Kidney glomerular epithelial cell (primary cell): ENCODE measurements around the gene C1orf105.

Experiments
- DNase-seq: peaks from one replicate; lab custom pipeline; 2025; lab: John Stamatoyannopoulos, UW

Gene C1orf105

DNA sequence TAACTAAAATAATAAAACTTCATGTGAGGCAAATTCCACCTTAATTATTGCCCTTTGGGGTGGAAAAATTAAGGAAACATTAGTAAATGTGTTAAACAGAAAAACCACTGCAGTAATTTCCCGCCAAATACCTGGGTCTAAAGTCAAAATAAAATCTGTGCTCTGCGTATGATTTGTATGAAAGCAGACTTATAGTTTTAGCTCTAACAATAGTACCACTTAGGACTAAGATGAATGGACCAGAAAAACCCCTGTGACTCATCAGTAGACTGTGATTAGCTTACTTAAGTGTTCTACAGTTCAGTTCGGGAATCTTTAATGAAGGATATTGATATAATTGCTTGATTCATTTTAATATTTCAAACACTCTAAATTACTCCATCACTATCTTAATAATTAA, 23.3 kb upstream of the C1orf105 start:
- DNase-seq = peak; percentile 34

DNA sequence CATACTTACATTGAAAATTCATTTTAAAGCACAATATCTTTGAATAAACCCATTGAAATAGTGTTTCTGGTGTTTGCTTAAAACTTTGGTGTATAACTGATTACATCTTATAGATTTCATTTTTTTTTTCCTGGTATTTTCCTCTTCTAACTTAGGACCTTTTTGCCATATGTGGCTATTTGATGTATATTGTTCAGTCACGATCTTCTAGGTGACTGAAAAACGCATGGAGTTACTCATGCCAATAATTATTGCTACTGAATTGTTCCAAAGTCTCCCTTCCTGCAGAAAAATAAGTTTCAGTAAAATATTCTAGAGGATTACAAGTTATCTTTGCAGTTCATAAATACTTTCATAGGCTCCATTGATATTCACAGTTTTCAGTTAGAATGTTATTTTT, 22.9 kb upstream of the C1orf105 start:
- DNase-seq = no peak

DNA sequence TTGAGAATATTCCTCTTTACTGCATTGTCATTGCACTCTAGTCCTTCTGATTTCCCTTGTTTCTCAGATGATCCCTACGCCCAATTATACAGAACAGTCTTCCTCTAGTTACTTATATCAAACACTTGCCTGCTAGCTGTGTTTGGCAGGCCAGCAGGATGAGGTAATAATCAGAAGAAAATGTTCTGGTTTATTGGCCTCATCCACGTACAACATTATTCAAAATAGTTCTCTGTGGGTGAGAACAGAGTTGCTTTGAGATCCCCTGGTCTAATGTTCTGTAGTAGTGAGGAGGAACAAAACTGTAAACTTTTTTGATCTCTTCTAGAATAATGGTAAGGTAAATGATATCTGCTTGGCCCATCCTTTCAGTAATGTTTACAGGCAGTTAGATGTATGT, 22.3 kb upstream of the C1orf105 start:
- no peak for DNase-seq

DNA sequence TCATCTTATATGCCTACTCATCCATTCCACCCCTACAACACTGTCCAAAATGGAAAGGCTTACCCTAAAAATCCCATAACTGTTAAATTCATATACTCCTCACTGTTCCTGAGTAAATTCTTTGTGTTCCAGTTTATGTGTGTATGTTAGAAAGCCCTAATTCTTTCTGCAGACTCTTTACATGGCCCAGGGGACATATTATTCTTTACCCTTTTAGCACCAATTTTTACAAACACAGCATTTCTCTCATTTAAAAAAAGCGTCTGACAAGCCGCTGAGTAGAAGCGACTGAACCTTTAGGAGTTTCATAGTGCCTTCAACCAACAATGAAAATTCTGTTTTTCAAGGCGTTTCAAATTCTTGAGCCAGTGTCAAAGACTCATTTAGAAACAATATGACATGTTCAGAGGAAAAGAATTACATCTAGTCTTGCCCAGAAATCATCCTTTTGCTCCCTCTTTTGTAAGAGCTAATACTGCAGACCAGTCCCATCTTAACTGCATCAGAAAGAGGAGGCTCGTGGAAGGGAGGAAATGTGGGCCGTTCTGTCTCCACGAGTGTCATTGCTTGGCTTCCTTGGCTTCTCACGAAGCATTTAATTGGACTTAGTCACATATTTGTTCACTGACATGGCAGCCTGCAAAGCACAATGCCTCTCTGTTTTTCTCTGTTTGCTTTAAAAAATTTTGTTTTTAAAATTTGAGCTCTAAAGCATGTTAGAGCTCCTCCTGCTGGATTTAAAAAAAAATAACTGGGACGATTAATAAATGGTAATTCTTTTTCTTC, 21.3 kb upstream of the C1orf105 start:
- DNase-seq = peak; percentile 91

DNA sequence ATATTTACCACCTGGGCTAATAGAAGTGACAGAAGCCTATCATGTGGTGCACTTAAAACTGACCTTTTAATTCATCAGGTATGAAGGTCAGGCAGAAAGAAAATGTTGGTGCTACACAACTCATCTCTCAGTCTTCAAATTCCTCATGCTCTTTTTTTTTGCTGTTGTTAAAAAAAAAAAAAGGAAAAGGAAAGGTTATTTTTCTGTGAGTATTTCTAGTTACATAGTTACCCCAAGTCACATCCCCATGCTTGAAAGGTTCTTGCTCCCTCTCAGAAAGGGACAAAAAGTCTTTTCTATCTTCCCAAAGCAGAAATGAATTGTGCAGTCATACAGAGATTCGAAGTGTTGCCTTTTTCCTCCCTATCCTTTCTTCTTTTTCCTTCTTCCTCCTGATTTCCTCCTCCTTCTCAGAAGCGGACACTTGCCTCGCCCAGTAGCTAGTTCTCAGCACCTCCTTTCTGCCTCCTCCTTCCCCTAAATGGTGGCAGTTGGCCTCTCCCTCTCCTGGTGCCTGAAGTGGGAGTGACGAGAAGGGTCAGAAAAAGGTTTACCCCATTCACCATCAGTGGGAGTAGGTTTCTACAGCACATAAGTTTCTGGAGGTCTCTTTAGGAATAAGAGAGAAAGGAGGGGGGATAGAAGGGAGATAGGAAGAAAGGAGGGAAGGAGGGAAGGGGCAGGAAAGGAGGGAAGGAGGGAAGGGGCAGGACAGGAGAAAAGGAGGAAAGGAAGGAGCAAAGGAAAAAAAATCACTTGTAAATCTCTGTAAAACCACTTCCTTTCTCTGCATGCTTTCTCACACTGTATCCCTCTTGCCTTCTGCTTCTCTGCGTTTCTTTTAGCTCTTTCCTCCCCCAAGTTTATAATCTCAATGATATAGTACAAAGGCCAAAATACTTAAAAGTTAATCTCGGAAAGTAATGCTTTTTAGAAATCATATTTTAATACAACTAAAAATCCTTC, 20.4 kb upstream of the C1orf105 start:
- DNase-seq = no peak

DNA sequence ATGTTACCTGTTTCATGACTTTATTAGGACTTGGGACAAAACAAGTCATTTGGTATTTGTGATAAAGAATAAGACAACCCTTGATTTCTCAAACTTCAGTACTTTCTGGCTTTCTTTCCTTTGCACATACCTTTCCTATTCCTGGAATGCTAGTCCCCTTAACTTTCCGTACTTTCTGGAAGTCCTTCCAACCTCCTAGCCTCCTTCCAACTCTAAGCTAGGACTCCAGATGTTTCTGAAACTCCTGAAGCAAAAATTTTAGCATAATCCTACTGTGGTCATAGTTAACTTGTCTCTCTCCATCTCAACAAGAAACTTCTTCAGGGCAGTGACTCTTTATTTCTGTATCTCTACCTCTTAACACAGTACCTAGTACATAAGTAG, 19.8 kb upstream of the C1orf105 start:
- DNase-seq = no peak

DNA sequence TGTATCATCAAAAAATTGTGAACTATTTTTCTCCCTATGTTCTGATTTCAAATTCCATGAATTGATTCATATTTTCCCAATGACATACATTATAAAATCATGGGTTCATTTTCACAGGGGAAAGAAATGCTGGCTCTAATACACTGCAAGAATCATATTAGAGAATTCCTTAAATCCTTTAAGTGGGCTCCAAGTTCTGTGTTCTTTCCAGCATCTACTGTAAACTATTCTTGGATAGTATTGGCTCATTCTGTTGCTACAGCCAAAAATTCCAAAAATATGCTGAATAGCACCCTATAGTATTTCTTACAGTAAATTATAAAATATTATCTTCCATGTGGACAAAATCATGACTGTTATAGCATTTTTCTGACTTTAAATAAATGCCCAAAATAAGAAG, 19.0 kb upstream of the C1orf105 start:
- no peak for DNase-seq

DNA sequence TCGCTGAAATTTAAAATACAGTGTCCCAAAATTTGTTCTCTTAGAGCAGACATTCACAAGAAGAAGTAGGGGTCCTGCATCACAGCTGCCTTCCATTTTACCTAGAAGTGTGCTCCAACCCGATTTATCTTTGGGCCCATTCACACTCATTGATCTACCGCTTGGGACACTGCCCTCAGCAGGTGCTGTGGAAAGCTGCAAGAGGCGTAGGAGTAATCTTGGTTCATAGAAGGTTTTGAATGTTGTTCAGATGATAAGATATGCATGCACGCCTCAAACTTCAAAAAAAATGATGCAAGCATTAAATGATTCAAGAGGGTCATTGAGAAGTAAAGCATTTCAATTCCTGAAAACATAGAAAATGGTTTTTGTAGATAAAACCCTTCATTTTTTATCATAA, 18.6 kb upstream of the C1orf105 start:
- no peak for DNase-seq

DNA sequence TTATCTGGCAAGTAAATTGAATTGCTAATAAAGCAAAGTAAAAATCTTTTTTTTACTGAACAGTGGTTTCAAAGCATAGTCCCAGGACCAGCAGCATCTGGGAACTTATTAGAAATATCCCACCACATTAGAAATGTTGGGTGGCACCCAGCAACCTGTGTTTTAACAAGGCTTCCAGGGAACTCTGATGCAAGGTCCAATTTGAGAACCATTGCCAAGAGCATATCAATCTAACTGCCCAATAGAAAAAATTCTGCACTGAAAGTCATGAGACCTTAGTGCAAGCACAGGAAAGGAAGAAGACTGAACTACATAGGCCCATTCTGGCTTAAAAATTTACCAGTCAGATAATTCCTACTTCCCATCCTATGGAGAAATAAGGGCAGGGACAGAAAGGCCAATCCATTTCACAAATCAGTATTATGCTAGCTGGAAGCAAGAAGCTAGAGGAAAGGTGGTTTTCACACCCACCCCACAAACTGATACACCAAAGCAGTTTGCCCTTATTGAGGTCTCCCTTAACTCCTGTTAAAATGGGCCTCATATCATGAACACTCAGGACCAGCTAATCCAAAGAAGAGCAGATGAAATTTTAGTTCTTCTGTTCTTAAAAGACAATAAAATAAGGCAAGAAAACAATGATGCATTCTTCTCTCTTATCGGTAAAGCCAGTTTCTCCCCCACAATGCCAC, 17.5 kb upstream of the C1orf105 start:
- no peak for DNase-seq

DNA sequence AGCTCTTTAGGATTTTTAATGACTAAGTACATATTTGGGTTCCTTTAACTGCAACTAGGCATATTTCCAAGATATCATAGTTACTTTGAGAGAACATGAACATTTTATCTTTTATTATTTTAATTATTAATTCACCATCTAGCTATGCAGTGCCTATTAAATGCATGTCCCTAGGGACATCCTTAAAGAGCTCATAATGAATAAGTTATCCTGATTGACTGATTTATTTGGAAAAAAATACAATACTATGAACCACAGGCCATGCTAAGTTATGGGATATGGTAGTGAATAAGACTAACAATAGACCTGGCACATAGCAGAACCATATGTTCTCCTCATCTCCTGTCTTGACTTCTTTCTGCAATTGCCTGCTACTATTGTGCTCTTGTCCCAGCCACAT, 16.4 kb upstream of the C1orf105 start:
- DNase-seq = no peak

DNA sequence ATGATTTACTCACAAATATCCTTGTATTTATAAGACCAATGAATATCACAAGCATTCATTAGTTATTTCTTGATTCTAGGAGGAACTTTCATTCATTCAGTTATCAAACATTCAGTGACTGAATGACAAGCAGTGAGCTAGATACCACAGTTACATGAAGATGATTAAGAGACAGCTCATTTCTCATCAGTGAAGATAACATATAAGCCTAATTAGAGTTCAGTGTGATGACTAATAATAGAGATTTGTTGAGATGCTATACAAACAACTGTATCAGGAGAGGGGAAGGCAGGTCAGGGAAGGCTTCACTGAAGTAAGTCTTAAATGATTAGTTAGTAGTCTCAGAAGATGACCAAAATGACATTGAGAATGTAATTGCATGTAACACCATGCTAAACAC, 14.6 kb upstream of the C1orf105 start:
- DNase-seq = no peak

DNA sequence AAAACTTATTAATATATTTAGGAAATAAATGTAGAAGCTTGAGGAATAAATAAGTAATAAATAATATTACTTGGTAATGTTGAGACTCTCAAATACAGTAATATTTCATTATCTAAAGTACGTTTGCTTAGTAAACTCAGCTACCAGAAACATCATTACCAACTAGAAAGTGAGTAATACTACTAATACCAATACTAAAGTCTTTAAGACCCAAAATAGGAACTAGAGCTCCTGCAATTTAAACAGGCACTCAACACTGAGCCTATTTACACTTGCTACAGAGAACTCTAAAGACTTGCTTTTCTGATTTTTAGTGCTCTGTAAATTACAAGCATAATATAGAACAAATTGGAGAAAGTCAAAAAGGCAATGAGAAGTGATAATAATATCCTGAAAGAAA, 13.5 kb upstream of the C1orf105 start:
- DNase-seq = no peak

DNA sequence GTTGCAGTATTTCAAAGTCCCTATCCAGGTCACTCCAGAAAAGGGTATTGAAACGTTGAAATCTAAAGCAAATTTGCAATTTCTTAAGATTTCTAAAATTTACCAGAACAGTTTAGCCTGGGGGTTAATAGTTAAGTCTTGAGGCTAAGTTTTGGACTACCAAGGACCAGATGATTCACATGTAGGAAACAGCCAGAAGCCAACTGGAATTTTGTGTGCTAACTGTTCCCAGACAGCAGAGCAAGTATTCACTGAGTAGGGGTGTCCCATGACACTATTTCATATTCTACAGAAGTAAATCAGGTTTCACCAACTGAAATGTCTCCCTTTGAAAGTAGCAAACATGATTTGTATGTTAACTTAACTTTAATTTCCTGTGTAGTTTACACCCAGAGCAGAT, 11.5 kb upstream of the C1orf105 start:
- DNase-seq = no peak

DNA sequence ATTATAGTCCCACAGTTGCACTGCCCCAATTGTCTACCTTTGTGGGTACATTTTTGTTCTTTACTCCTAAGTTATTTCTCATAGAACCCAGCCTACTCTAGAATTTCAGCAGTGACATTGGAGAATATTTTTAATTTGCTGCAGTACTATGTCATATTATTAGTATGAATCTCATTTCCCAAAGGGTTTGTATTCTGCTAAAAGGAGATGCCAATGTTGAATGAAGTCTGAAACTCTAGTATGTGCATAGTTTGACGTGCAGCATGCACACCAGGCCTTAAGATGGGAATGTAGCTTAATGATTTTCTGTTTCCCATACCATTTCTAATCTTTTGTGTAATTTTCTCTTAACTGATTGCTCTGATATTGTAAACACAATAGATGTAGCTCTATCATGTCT, 10.5 kb upstream of the C1orf105 start:
- no peak for DNase-seq

DNA sequence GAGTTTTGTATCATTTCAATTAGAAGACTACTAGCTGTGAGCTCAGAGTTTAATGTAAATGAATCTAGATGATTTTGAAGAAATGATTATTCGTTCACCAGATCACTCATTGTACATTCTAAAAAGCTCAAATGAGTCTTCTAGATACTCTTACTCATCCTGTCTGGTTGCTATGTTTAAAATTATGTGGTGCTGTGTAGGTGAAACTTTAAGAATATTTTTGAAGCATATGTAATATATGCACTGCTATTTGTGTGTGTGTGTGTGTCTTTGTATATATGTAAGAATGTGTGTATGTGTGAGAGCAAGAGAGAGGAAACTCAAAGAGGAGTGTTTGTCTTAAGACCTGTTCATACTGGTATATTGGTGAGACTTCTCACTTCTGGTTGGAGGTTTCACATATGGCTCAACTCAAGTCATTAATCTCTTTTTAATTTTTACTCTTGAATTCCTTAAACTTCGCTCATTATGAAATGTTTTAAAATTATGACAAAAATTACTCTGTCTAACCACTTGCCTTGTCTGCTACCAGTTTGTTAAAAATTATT, 8.6 kb upstream of the C1orf105 start:
- no peak for DNase-seq

DNA sequence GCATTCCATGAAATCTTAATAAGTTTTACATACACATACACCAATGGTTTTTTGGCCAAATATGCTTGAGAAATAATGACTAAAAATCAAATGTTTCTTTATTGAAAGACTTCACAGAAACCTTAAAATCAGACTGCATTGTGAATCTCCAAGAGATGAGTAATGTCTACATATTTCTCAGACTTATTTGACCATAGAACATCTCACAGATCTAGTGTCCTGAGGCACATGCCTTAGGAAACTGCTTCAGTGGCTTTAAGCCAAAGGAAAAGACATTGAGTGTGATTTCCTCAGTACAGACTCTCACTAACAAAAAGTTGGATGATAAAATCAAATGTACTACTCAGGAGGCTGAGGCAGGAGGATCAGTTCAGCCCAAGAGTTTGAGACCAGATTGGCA, 6.2 kb upstream of the C1orf105 start:
- peak; percentile 26 for DNase-seq

DNA sequence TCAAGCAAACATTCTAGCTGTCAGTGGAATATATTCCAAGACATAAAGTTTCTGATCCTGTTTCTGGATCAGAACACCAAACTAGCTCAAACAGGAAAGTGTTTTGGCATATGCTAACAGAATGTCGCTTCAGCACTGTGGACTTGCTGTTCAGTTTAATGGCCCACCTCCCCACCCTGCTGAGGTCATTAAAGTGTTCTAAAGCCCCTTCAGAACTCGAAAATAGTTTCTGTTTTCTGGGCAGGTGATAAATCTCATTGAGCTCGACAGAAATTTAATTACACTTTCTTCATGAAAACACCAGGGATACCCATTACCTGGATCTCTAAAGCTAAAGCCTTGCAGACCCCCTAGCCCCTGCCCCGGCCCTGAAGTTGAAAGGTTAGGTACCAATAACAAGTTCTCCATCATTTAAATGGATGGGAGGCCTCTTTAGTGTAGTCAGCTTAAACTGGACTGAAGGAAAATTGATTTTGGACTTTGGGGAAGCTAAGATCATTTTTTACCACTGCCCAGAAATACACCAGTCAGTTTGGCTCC, 3.9 kb upstream of the C1orf105 start:
- DNase-seq = no peak

DNA sequence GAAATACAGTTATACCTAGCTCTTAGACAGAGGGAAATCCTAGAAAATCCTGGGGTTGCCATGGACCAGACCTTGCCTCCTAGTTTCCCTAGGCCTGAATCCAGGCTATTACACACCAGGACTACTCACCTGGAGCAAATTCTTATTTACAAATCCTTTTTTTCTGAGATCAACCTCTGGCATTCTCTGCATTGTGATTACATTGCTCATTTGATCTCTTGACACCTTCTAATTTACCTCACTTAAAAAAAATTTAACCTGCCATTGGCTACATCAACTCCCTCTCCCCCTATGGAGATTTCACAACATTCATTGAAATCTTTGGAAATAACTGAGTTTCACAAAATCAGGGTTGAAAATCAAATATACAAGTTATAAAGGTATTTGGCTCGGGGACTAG, 2.9 kb upstream of the C1orf105 start:
- DNase-seq = peak; percentile 93

DNA sequence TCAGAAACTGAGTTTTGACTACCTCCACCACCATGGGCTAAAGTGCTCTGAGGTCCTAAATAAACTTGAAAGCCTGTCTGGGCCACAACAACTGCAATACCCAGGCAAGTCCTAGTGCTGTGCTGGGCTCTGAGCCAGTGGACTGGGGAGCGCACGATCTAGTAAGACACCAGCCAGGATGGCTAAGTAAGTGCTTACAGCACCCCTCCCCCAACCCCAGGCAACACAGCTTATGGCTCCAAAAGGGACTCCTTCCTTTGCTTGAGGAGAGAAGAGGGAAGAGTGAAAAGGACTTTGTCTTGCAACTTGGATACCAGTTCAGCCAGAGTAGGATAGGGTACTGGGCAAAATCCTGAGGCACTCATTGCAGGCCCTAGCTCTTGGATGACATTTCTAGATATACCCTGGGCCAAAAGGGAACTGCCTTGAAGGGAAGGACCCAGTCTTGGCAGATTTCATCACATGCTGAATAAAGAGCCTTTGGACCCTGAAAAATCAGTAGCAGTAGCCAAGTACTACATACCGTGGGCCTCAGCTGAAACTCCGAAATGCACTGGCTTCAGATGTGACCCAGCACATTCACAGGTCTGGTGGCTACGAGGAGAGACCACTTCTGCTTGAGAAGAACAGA, 1.6 kb downstream of the C1orf105 start:
- DNase-seq = no peak

DNA sequence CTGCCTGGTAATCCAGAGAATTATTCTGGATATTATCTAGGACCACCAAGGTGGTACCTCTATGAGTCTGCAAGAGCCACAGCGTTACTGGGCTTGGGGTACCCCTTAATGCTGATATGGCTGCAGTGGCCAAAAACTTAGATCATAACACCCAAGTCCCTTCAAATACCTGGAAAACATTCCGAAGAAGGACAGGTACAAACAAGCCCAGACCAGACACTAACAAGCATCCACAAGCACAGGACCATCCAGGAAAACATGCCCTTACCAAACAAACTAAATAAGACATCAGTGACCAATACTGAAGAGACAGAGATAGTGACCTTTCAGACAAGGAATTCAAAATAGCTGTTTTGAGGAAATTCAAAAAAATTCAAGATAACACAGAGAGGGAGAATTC, 2.9 kb downstream of the C1orf105 start:
- no peak for DNase-seq

DNA sequence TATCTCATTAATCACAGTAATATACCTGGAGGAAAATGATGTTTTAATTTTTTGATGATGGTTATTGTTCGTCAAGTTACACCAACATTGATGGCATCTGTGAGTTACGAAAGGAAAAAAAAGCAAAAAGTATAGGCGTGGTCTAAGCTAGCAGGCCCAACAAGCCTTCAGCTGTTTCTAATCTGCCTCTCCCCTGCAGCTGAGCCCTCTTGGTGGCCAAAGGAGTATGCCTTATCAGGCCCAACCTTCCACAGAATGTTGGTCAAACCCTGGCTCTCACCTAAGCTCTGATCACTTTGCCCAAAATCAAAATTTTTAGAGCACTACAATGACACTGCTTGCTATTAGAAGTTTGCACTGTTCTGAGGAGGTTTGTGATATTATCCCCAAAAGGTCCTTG, 4.9 kb downstream of the C1orf105 start:
- DNase-seq = no peak

DNA sequence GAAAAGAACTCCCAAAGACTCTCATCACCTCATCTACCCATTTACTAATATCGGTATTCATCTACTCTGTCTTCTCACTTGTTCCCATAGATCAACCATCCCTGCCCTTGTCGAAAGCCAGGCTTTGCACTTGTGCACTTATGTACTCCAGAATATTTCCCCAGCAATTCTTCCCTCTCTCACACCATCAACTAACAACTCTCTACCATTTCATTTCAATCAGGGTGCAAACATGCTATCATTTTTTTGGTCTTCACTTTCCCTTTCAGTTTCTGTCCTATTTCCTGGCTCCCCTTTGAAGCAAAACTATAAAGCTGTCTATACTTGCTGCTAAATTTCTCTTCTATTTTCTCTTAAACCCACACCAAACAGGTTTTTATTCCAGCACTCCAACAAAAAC, 6.7 kb downstream of the C1orf105 start:
- DNase-seq = no peak
